Astrocyte (in vitro differentiated cells and primary cell): ENCODE measurements around the gene GPD1.

Experiments used
- CTCF ChIP-seq: IDR thresholded peaks from 2 replicates; pipeline ENCODE4 v1.5.1; 2011; ENCODE audit warnings: low read depth, mild to moderate bottlenecking, inconsistent platforms, low read length, moderate library complexity; ENCODE audit not compliant: insufficient read depth
- EZH2 ChIP-seq: IDR thresholded peaks from 2 replicates; pipeline ENCODE4 v1.6.1; 2012; ENCODE audit warnings: mild to moderate bottlenecking, low read length, inconsistent platforms; ENCODE audit not compliant: insufficient read depth

- TF ChIP-seq CTCF (no peak), EZH2 (no peak)
Measured at GRCh38 chr12:50127546-50127945, 23.7 kb downstream of the GPD1 start.
